H1 (cell line): Measurements from ENCODE around the gene KRT78. TPM values are rescaled to one million over a fixed set of nuclear protein-coding genes. Genes with fewer than 3 reads are reported as not detected.

Source experiments
- CTCF ChIA-PET: fragments of 300-600 bp; sonication (Branson Sonifier 250); formaldehyde crosslinking; loops from one replicate; lab custom pipeline; 2021; ENCODE audit not compliant: partially characterized antibody; lab: Charles Lee
- POLR2A ChIA-PET: fragments of 300-600 bp; sonication (Branson Sonifier 250); formaldehyde crosslinking; loops from one replicate; lab custom pipeline; 2021; ENCODE audit warnings: inconsistent platforms; ENCODE audit not compliant: partially characterized antibody; lab: Charles Lee
- DNase-seq, 2 experiments: peaks; one replicate each; pipeline versions ENCODE4 v3.0.0 to v3.0.0-alpha.2; 2010 to 2022; ENCODE audit warnings: low spot score in 2 of 2, low read depth in 1 of 2, mixed read lengths in 1 of 2
- FAIRE-seq: peaks from 2 replicates; lab custom pipeline; 2011; peaks lifted over from hg19 to GRCh38; lab: Jason Lieb, UNC
- H2AFZ ChIP-seq: 2 replicates; pipeline ENCODE4 v1.8.1; 2012; ENCODE audit warnings: low read length, inconsistent platforms
- H2AK5ac ChIP-seq: 2 replicates; pipeline ENCODE4 v1.6.1; 2013; ENCODE audit warnings: low read depth, low read length
- H2BK120ac ChIP-seq: replicated peaks from 2 replicates; pipeline ENCODE3; 2013; ENCODE audit warnings: low read depth, low read length, inconsistent platforms
- H2BK12ac ChIP-seq: 2 replicates; pipeline ENCODE4 v1.6.1; 2013; ENCODE audit warnings: low read depth, low read length
- H2BK15ac ChIP-seq: 2 replicates; pipeline ENCODE4 v1.6.1; 2013; ENCODE audit warnings: low read length
- H2BK20ac ChIP-seq: 2 replicates; pipeline ENCODE4 v1.6.1; 2013; ENCODE audit warnings: low read length
- H2BK5ac ChIP-seq: 2 replicates; pipeline ENCODE4 v1.6.1; 2013; ENCODE audit warnings: low read depth, low read length
- H3K14ac ChIP-seq: 2 replicates; pipeline ENCODE4 v1.6.1; 2013; ENCODE audit warnings: inconsistent platforms; ENCODE audit not compliant: insufficient read length
- H3K18ac ChIP-seq: 2 replicates; pipeline ENCODE4 v1.6.1; 2013; ENCODE audit warnings: low read length; ENCODE audit errors: extremely low read depth
- H3K23ac ChIP-seq: 2 replicates; pipeline ENCODE4 v1.6.1; 2013; ENCODE audit warnings: inconsistent platforms; ENCODE audit not compliant: insufficient read length
- H3K23me2 ChIP-seq: 2 replicates; pipeline ENCODE4 v1.6.1; 2013; ENCODE audit warnings: low read depth, low read length
- H3K27ac ChIP-seq: 2 replicates; pipeline ENCODE4 v1.6.1; 2011; ENCODE audit warnings: low read depth, low read length, inconsistent platforms
- H3K27me3 ChIP-seq, 4 experiments: replicated peaks in 1 of 4; 1 replicate in 1 of 4; 2 replicates in 3 of 4; pipeline versions ENCODE4 v1.6.1 to v1.8.1; 2011 to 2013; ENCODE audit warnings: low read length in 3 of 4, mild to moderate bottlenecking in 3 of 4, inconsistent platforms in 2 of 4, mixed read lengths in 2 of 4, moderate library complexity in 1 of 4; ENCODE audit not compliant: control insufficient read depth in 3 of 4, insufficient read depth in 3 of 4; ENCODE audit errors: extremely low read depth in 1 of 4
- H3K36me3 ChIP-seq, 4 experiments: 2 replicates each; pipeline versions ENCODE4 v1.6.1 to v1.8.1; 2011 to 2013; ENCODE audit warnings: mild to moderate bottlenecking in 4 of 4, low read length in 3 of 4, moderate library complexity in 2 of 4, control low read depth in 1 of 4, inconsistent platforms in 1 of 4; ENCODE audit not compliant: insufficient read depth in 4 of 4, control insufficient read depth in 2 of 4
- H3K4ac ChIP-seq: replicated peaks from 2 replicates; pipeline ENCODE3; 2013; ENCODE audit warnings: low read length, low read depth, mixed read lengths, inconsistent platforms; ENCODE audit not compliant: insufficient read length
- H3K4me1 ChIP-seq, 4 experiments: replicated peaks in 1 of 4; 1 replicate in 1 of 4; 2 replicates in 3 of 4; pipeline versions ENCODE4 v1.6.1 to v1.8.1; 2011 to 2013; ENCODE audit warnings: low read length in 3 of 4, inconsistent platforms in 2 of 4, mixed read lengths in 1 of 4; ENCODE audit not compliant: insufficient read depth in 4 of 4, control insufficient read depth in 3 of 4
- H3K4me2 ChIP-seq, 2 experiments: 2 replicates each; pipeline versions ENCODE4 v1.6.1 to v1.8.1; 2011 to 2013; ENCODE audit warnings: low read depth in 2 of 2, low read length in 2 of 2, control low read depth in 1 of 2, inconsistent platforms in 1 of 2, mild to moderate bottlenecking in 1 of 2; ENCODE audit not compliant: insufficient read depth in 1 of 2
- H3K4me3 ChIP-seq, 4 experiments: fragments of 200-600, 300-600 bp in 1 of 4; sonication (generic), shearing (Covaris generic), sonication (Bioruptor Twin) in 1 of 4; 2 replicates each; pipeline versions ENCODE4 v1.5.1 to v1.8.1; 2011 to 2016; ENCODE audit warnings: low read length in 4 of 4, low read depth in 3 of 4, control low read depth in 2 of 4, inconsistent platforms in 2 of 4, mild to moderate bottlenecking in 2 of 4, mixed read lengths in 1 of 4, moderate library complexity in 1 of 4; ENCODE audit not compliant: insufficient read depth in 2 of 4; ENCODE audit errors: extremely low read depth in 1 of 4
- H3K56ac ChIP-seq: replicated peaks from 2 replicates; pipeline ENCODE3; 2013; ENCODE audit warnings: low read depth, mild to moderate bottlenecking, mixed read lengths, low read length, inconsistent platforms; ENCODE audit not compliant: insufficient read length
- H3K79me1 ChIP-seq: 2 replicates; pipeline ENCODE4 v1.6.1; 2013; ENCODE audit warnings: low read depth, low read length, control low read depth
- H3K79me2 ChIP-seq, 2 experiments: 2 replicates each; pipeline versions ENCODE4 v1.6.1 to v1.8.1; 2012 to 2013; ENCODE audit warnings: low read length in 2 of 2, mild to moderate bottlenecking in 2 of 2, inconsistent platforms in 1 of 2; ENCODE audit not compliant: insufficient read depth in 2 of 2, control insufficient read depth in 1 of 2
- H3K9ac ChIP-seq, 4 experiments: replicated peaks in 1 of 4; 1 replicate in 1 of 4; 2 replicates in 3 of 4; pipeline versions ENCODE4 v1.6.1 to v1.8.1; 2011 to 2013; ENCODE audit warnings: low read depth in 3 of 4, low read length in 3 of 4, control low read depth in 2 of 4, mild to moderate bottlenecking in 2 of 4, moderate library complexity in 2 of 4, inconsistent platforms in 1 of 4; ENCODE audit errors: extremely low read depth in 1 of 4
- H3K9me3 ChIP-seq, 2 experiments: 2 replicates each; pipeline versions ENCODE4 v1.6.1 to v1.8.1; 2012 to 2013; ENCODE audit warnings: mild to moderate bottlenecking in 2 of 2, moderate library complexity in 2 of 2, control low read depth in 1 of 2, inconsistent platforms in 1 of 2, low read depth in 1 of 2, low read length in 1 of 2, mixed read lengths in 1 of 2; ENCODE audit not compliant: insufficient read depth in 2 of 2
- H4K20me1 ChIP-seq, 2 experiments: replicated peaks in 1 of 2; 2 replicates each; pipeline versions ENCODE3 to v1.8.1; 2011 to 2013; ENCODE audit warnings: inconsistent platforms in 2 of 2, low read length in 2 of 2, mild to moderate bottlenecking in 1 of 2; ENCODE audit not compliant: insufficient read depth in 2 of 2, control insufficient read depth in 1 of 2
- H4K5ac ChIP-seq: 2 replicates; pipeline ENCODE4 v1.6.1; 2013; ENCODE audit warnings: low read length, low read depth, mixed read lengths, inconsistent platforms; ENCODE audit not compliant: insufficient read length
- H4K8ac ChIP-seq: 2 replicates; pipeline ENCODE4 v1.8.0; 2013; ENCODE audit warnings: mild to moderate bottlenecking, moderate library complexity, low read length, inconsistent platforms; ENCODE audit not compliant: insufficient read depth; ENCODE audit errors: extremely low read depth
- H4K91ac ChIP-seq: replicated peaks from 2 replicates; pipeline ENCODE3; 2013; ENCODE audit warnings: low read length, mixed read lengths, inconsistent platforms; ENCODE audit not compliant: insufficient read length
- CTBP2 ChIP-seq: IDR thresholded peaks from 2 replicates; pipeline ENCODE4 v1.7.0; 2011; ENCODE audit warnings: borderline replicate concordance, mild to moderate bottlenecking, moderate library complexity, mixed read lengths, low read length; ENCODE audit not compliant: insufficient read depth, insufficient read length
- EGR1 ChIP-seq: IDR thresholded peaks from 2 replicates; pipeline ENCODE4 v1.6.1; 2011; ENCODE audit warnings: low read depth, low read length, borderline replicate concordance
- KDM1A ChIP-seq: fragments of 200-600, 300-600 bp; sonication (generic); IDR thresholded peaks from 2 replicates; pipeline ENCODE4 v1.7.1; 2016; ENCODE audit warnings: mild to moderate bottlenecking, low read length, borderline replicate concordance
- WGBS, 2 experiments: shearing (Covaris generic) in 1 of 2; methylation state at CpG; one replicate each; pipeline versions ENCODE4 v1.1.6 to v1.1.7; 2013 to 2015; ENCODE audit warnings: low lambda C conversion rate in 2 of 2, mixed read lengths in 2 of 2, inconsistent platforms in 1 of 2, low coverage in 1 of 2, missing lambda C conversion rate in 1 of 2; ENCODE audit not compliant: insufficient replicate concordance in 2 of 2, insufficient coverage in 1 of 2, insufficient read length in 1 of 2; ENCODE audit errors: extremely low coverage in 1 of 2, missing lambda C conversion rate in 1 of 2; 5-methylcytosine and 5-hydroxymethylcytosine counted together
- polyA plus RNA-seq, 7 experiments: library from polyadenylated mRNA; depleted of rRNA in 3 of 7; stranded (reverse) in 5 of 7; unstranded in 2 of 7; fragments of >200 nt in 5 of 7; fragments of 200-250 nt in 2 of 7; gene quantifications; 1 replicate in 5 of 7; 2 replicates in 1 of 7; 4 replicates in 1 of 7; pipeline versions ENCODE4 v1.2.1 to v1.2.3, GENCODE V29; 2011 to 2013; ENCODE audit warnings: missing spikeins in 2 of 7, mixed read lengths in 2 of 7
- total RNA-seq: library from RNA; stranded (reverse); fragmentation: NEBNext Ultra II Directional; extraction: Animal tissue kit (Norgen Biotek cat#: 25700); gene quantifications from 2 replicates; pipeline ENCODE4 v1.2.1, GENCODE V29; 2021

Gene KRT78
- total and polyA plus RNA-seq, 2 of the 8 experiments (the other 6 are each of a cell fraction or from before 2014, with no cell fraction given): not detected

DNA sequence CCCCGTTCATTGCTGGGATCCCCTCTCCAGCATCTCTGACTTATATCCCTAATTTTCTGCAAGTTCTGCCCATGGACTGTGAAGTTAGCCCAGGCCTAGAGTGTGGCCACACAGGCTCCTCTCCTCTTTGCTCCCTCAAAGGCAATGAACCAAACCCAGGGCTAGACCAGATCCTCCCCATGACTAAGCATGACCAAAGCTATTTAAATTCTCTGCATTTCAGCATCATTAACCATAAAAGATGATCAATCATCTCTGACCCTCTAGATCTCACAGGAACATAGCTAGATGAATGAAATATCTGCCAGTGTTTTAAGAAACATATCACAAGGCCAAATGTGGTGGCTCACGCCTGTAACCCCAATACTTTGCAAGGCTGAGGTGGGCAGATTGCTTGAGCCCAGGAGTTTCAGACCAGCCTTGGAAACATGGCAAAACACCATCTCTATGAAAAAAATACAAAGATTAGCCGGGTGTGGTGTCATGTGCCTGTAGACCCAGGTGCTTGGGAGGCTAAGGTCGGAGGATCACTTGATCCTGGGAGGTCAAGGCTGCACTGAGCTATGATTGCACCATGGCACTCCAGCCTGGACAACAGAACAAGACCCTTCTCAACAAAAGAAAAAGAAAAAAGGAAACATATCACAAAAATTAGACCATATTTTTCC, 50.7 kb downstream of the KRT78 start:
- no peak overlapping the region for H3K4me2 ChIP-seq
- POLR2A ChIA-PET: interaction anchor here (1.2 kb wide), 1 partner anchor 18 kb away, joined by 3 read pairs; no protein-coding TSS in a partner anchor
- no peak overlapping the region for H2BK12ac ChIP-seq
- no peak overlapping the region for H3K4me3 ChIP-seq
- H2AFZ ChIP-seq: no peak overlapping the region
- H2AK5ac ChIP-seq: no peak overlapping the region
- H3K23ac ChIP-seq: no peak overlapping the region
- no peaks in the 10 kb centered on the region; a peak in 1 of 4 replicates for H3K9me3 ChIP-seq
- no peaks in the 10 kb centered on the region for H3K36me3 ChIP-seq
- no peak overlapping the region for H2BK15ac ChIP-seq
- H3K14ac ChIP-seq: no peak overlapping the region
- no peaks in the 10 kb centered on the region for H3K79me1 ChIP-seq
- TF ChIP-seq EGR1: no peak
- TF ChIP-seq KDM1A: no peak
- no peak for TF ChIP-seq CTBP2
- 90% methylated on average over 4 of the region's 4 CpGs; no CpG with 5 or more reads in 1 of the 2 experiments for WGBS, 2 experiments
- no peak overlapping the region for H3K18ac ChIP-seq
- H3K56ac ChIP-seq: no peak overlapping the region
- H3K79me2 ChIP-seq: no peaks in the 10 kb centered on the region
- peaks cover 1% of the 10 kb centered on the region; the same call in 1 of the 2 replicates for H3K23me2 ChIP-seq
- CTCF ChIA-PET: interaction anchor here (0.8 to 1.9 kb wide), 2 partner anchors 15 to 27 kb away, joined by 3 to 4 read pairs; no protein-coding TSS in a partner anchor
- peaks cover 0 to 11% (median 2%) of the 10 kb centered on the region in 4 experiments; a peak in 3 of 7 replicates for H3K4me1 ChIP-seq
- H4K5ac ChIP-seq: no peak overlapping the region
- no peak for DNase-seq
- no peak overlapping the region for H4K91ac ChIP-seq
- no peak for FAIRE-seq
- no peak overlapping the region for H4K8ac ChIP-seq
- no peak overlapping the region for H2BK120ac ChIP-seq
- no peaks in the 10 kb centered on the region for H3K27me3 ChIP-seq
- no peak overlapping the region for H3K27ac ChIP-seq
- no peaks in the 10 kb centered on the region for H4K20me1 ChIP-seq
- no peak overlapping the region for H2BK5ac ChIP-seq
- no peak overlapping the region for H2BK20ac ChIP-seq
- no peak overlapping the region for H3K4ac ChIP-seq
- H3K9ac ChIP-seq: no peak overlapping the region
